Activated effector memory CD4-positive, alpha-beta T cell treated with Interleukin-2 at 50 U/mL for 16 hours (primary cell): ENCODE data around the gene HPCA.

Experiments
- DNase-seq: peaks from one replicate; pipeline ENCODE4 v3.0.0-alpha.2; 2020

The HPCA gene

GRCh38 chr1:32939655-32940371, 53.5 kb downstream of the HPCA start:
- DNase-seq = no peak

GRCh38 chr1:32944180-32944579, 57.9 kb downstream of the HPCA start:
- no peak for DNase-seq
